HFF-Myc (cell line): ENCODE measurements around the gene FBXO17.

Experiments
- DNase-seq: peaks from one replicate; pipeline ENCODE4 v3.0.0-alpha.2; 2011; ENCODE audit warnings: low read depth; ENCODE audit errors: extremely low read depth
- H3K4me3 ChIP-seq: replicated peaks from 2 replicates; pipeline ENCODE4 v1.5.1; 2011; ENCODE audit warnings: low read depth, mild to moderate bottlenecking, control low read depth, low read length
- TF ChIP-seq, protein P1 (sequence below): IDR thresholded peaks from 2 replicates; pipeline ENCODE4 v1.5.1; 2012; ENCODE audit warnings: mild to moderate bottlenecking, low read depth, low read length, control low read depth; ENCODE audit errors: missing control alignments

The FBXO17 gene

DNA sequence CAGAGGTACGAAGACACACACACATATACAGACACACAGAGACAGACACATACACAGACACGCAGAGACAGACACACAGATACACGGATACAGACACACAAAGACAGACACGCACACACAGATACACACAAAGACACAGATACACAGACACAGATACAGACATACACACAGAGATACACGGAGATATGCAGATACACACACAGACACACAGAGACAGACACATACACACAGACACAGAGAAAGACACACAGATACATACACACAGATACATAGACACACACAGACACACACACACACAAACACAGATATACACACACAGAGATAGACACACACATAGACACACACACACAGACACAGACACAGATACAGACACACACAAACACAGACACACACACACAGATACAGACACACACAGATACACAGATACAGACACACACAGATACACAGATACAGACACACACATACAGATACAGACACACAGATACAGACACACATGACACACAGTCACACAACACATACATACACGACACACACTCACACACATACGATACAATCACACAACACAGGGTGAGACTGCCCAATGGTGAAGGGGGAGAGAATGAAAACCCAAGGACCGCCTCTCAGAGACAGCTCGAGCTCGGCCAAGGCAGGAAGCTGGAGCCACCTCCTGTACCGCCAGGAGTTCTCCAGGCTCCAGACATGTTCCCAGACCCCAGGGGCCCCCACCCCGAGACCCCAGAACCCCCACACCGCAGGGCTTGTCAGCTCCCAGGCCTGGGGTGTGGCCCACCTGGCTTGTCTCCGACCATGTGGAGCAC lies 54.7 kb downstream of the FBXO17 start:
- H3K4me3 ChIP-seq, result no peak overlapping the region
- TF ChIP-seq, protein P1, sequence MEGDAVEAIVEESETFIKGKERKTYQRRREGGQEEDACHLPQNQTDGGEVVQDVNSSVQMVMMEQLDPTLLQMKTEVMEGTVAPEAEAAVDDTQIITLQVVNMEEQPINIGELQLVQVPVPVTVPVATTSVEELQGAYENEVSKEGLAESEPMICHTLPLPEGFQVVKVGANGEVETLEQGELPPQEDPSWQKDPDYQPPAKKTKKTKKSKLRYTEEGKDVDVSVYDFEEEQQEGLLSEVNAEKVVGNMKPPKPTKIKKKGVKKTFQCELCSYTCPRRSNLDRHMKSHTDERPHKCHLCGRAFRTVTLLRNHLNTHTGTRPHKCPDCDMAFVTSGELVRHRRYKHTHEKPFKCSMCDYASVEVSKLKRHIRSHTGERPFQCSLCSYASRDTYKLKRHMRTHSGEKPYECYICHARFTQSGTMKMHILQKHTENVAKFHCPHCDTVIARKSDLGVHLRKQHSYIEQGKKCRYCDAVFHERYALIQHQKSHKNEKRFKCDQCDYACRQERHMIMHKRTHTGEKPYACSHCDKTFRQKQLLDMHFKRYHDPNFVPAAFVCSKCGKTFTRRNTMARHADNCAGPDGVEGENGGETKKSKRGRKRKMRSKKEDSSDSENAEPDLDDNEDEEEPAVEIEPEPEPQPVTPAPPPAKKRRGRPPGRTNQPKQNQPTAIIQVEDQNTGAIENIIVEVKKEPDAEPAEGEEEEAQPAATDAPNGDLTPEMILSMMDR, result no peak
- DNase-seq, result no peak

DNA sequence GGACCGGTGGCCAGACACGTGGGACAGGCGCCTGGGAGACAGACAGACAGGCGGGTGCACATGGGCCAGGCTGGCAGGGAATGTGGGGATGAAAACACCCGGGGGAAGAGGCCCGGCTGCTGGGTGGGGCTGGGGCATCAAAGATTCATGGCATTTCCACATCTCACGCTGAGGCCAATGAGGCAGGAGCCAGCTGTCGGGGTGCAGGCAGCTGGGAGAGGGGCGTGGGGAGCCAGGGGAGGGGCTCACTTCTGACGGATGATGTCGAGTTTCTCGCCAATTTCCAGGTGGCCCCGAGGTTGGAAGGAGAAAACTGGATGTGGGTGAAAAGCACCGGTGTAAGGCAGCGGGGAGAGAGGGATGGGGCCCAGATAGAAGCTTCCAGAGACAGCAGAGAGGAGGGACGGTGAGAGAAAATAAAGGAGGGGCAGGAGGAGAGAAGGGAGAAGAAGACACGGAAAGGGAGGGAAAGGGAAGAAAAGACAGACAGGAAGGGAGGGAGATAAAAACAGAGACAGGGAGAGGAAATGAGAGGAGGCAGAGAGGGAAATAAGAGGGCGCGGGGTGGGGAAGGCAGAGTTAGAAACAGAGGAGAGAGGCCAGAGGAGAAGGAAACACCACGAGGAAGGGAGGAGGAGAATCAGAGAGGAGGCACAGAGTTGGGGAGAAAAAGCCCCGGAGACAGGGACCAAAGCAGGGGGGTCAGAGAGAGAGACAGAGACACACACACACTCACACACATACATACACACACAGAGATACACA lies 55.5 kb downstream of the FBXO17 start:
- DNase-seq, result no peak
- TF ChIP-seq, protein P1, result no peak
- no peak overlapping the region for H3K4me3 ChIP-seq

DNA sequence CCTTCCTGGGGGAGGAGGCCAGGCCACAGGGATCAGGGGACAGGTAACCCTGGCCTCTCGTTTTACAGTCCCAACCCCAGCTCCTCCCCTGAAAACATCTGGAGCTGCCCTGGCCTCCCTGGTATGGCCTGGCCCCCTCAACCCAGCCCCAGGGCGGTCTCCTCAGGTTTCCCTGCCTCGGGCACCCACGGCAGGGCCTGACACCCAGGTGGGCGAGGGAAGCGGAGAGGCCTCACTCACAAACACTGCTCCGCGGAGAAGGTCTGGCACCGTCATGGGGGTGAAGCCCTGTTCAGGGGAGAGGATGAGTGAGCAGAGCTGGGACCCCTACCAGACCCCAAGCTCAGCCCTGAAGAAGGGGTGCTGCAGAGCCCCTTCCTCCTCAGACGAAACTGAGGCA lies 57.0 kb downstream of the FBXO17 start:
- TF ChIP-seq, protein P1, result no peak
- DNase-seq, result no peak
- no peak overlapping the region for H3K4me3 ChIP-seq

DNA sequence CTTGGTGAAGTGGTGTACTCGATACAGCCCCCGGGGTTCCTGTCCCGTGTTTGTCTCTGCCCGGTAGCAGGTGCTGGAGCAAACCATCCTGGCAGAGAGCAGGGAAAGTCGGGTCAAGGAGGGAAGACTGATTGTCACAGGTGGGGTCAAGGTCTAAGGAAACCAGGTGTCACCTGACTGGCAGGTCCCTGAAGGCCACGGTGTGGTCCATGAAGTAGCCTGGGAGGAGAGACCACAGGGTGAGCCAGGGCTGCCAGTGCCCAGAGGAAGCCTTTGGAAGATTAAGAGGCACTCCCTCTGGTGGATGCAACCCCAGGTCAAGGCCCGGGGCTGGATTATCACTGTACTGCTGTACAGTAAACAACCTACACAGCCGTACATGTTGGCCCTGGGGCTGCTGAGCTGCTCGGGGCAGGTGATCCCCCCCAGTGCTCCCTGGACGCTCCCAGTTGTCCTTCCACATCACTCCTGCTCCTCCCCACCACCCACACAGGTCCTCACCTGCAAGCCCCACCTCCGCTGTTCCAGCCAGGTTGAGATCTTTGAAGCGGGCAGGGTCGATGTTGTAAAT lies 57.5 kb downstream of the FBXO17 start:
- no peak for DNase-seq
- H3K4me3 ChIP-seq, result no peak overlapping the region
- TF ChIP-seq, protein P1, result no peak

DNA sequence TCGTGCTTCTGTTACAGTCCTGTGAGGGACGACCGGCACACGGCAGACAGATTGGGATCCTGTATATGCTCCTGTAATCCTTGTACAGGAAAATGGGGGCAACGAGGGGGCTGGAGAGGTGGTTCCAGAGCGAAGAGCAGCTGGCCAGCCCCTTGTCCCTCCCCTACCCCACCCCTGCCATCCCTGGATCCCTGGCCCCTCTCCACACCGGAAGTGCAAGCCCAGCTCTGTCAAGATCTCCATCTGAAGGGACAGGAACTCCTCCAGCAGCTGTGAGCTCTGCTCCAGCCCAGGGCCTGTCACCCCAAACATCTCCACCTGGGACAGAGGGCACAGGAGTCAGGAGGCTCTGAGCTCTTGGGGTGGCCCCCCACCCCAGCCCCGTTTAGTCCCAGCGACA lies 58.0 kb downstream of the FBXO17 start:
- no peak for DNase-seq
- TF ChIP-seq, protein P1, result no peak
- H3K4me3 ChIP-seq, result no peak overlapping the region

DNA sequence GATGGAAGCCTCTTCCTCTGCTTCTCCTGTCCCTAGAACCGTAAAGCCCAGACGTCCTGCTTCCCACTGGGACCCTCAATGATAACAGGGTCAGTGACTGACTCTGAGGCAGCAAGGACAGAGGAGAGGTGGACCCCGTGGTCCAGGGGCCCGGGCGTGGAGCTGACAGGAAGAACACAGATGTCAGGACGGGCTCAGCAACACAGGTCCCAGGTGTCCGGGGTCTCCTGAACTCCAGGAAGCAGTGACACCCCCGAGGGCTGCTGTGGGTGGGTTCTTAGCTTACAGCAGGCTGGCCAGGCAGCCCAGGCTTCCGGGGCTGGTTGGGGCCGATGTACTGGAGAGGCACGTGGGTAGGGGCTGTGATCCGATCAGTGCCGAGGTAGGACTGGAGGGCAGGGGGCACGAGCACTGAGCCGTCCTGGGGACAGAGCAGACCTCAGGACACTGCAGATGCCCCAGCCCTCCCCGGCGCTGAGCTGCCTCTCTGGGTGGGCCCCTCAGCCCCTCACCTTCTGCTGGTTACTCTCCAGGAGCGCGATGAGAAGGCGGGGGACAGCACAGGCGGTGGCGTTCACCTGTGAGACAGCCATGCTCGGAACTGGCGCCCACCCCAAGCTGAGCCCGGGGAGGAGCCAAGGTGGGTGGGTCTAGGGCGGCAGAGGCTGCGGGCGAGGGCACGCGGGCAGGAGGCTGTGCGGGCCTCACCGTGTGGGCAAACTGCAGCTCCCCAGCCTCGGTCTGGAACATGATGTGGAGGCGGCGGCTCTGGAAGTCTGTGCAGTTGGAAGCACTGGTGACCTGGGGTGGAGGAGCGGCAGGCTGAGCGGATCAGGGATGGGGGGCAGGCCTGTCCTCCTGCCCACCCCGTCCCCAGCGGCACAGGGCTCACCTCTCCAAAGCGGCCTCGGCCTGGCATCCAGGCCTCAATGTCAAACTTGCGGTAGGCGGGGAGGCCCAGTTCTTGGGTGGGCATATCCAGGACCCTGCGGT lies 59.9 kb downstream of the FBXO17 start:
- DNase-seq, result no peak
- no peak overlapping the region for H3K4me3 ChIP-seq
- TF ChIP-seq, protein P1, result no peak
